GM23338 (cell line): Measurements from ENCODE around the gene LCOR.

Experiments
- CREB1 ChIP-seq: fragments of 250-450 bp; sonication (Bioruptor Pico); IDR thresholded peaks from 2 replicates; pipeline ENCODE4 v1.5.0; 2020; ENCODE audit warnings: low read depth, mild to moderate bottlenecking, moderate library complexity
- CTCF ChIP-seq, 2 experiments: fragments of 200-600 bp in 1 of 2; sonication (generic) in 1 of 2; conservative IDR thresholded peaks; 2 replicates each; pipeline versions ENCODE4 v1.5.1 to v1.6.1; 2016 to 2017; ENCODE audit warnings: antibody characterized with exemption in 2 of 2, low read depth in 2 of 2, mild to moderate bottlenecking in 2 of 2, moderate library complexity in 1 of 2
- EZH2 ChIP-seq: fragments of 200-600 bp; sonication (generic); IDR thresholded peaks from one replicate; pipeline ENCODE4 v1.8.0; 2017; ENCODE audit warnings: antibody characterized with exemption, mild to moderate bottlenecking, low read depth; ENCODE audit not compliant: unreplicated experiment
- EZH2phosphoT487 ChIP-seq: fragments of 200-600 bp; sonication (generic); IDR thresholded peaks from one replicate; pipeline ENCODE4 v1.8.1; 2018; ENCODE audit warnings: antibody characterized with exemption; ENCODE audit not compliant: unreplicated experiment
- JUNB ChIP-seq: IDR thresholded peaks from one replicate; pipeline ENCODE4 v1.6.1; 2016; ENCODE audit warnings: antibody characterized with exemption; ENCODE audit not compliant: unreplicated experiment
- POLR2AphosphoS5 ChIP-seq: IDR thresholded peaks from 2 replicates; pipeline ENCODE4 v1.6.1; 2016; ENCODE audit warnings: antibody characterized with exemption, low read depth
- REST ChIP-seq: IDR thresholded peaks from one replicate; pipeline ENCODE4 v1.6.1; 2018; ENCODE audit warnings: antibody characterized with exemption; ENCODE audit not compliant: unreplicated experiment
- STAT1 ChIP-seq: IDR thresholded peaks from one replicate; pipeline ENCODE4 v1.6.1; 2016; ENCODE audit warnings: antibody characterized with exemption; ENCODE audit not compliant: unreplicated experiment
- ZNF462 ChIP-seq: fragments of 250-450 bp; sonication (Bioruptor Pico); IDR thresholded peaks from 2 replicates; pipeline ENCODE4 v1.5.0; 2020; ENCODE audit warnings: mild to moderate bottlenecking, moderate library complexity

- TF ChIP-seq CTCF (conservative IDR thresholded peaks at IDR 0.05; ENCODE audit: low read depth in 2 of 2) (no peak), POLR2AphosphoS5 (no peak), EZH2phosphoT487 (no peak), EZH2 (no peak), REST (no peak), STAT1 (no peak), JUNB (no peak), CREB1 (no peak), ZNF462 (no peak)
Measured at GRCh38 chr10:96998329-96998888, 166.3 kb downstream of the LCOR start.
